LNCaP clone FGC (cell line): Measurements from ENCODE around the gene PRKCE.

Experiments used
- DNase-seq: peaks from one replicate; pipeline ENCODE4 v3.0.0-alpha.2; 2011; ENCODE audit warnings: low read depth
- H3K4me3 ChIP-seq: 2 replicates; pipeline ENCODE4 v1.5.1; 2011; ENCODE audit warnings: mild to moderate bottlenecking, low read depth, low read length, control low read depth
- TF ChIP-seq, protein P1 (sequence below): IDR thresholded peaks from 2 replicates; pipeline ENCODE4 v1.5.1; 2012; ENCODE audit warnings: mild to moderate bottlenecking; ENCODE audit not compliant: control insufficient read depth, insufficient read depth; ENCODE audit errors: extremely low read depth

PRKCE gene

DNA sequence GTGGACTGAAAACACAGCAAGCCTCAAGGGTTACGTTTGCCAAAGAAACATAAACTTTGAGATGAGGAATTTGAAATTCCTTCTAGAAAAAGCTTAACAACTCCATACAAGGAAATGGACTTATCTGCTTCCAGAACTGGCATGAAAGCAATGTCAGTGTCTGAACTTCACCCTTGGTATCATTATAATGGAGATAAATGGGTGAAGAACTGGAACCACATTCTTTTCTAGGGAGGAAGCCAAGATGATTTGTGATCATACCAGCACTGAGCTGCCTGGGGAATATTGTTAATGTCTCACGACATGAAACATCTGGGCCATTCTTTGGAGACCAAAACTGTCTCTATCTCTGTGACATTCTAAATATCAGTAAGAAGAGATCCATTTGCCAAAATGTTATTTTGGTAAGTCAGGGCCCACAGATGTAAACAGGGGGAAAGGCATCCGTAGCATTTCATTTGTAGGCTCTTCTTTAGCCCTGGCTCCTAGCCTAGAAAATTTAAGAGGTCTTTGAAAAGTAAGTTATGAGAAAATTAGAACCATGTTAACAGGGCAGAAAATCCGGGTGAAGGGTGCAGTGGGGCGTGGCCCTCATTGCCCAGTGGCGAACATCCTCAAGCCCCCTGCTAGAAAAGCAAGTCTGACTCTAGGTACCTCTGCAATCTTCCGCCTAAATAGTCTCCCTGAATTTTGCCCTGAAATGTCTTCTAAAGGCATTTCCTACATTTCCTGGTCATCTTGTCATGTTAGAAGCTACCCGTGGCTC, 350.4 kb downstream of the PRKCE start:
- TF ChIP-seq, protein P1, sequence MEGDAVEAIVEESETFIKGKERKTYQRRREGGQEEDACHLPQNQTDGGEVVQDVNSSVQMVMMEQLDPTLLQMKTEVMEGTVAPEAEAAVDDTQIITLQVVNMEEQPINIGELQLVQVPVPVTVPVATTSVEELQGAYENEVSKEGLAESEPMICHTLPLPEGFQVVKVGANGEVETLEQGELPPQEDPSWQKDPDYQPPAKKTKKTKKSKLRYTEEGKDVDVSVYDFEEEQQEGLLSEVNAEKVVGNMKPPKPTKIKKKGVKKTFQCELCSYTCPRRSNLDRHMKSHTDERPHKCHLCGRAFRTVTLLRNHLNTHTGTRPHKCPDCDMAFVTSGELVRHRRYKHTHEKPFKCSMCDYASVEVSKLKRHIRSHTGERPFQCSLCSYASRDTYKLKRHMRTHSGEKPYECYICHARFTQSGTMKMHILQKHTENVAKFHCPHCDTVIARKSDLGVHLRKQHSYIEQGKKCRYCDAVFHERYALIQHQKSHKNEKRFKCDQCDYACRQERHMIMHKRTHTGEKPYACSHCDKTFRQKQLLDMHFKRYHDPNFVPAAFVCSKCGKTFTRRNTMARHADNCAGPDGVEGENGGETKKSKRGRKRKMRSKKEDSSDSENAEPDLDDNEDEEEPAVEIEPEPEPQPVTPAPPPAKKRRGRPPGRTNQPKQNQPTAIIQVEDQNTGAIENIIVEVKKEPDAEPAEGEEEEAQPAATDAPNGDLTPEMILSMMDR: no peak
- DNase-seq: no peak

GRCh38 chr2:46002507-46002883, 351.0 kb downstream of the PRKCE start:
- no peak overlapping the region for H3K4me3 ChIP-seq
- TF ChIP-seq, protein P1: no peak
- no peak for DNase-seq

More for the DNA sequence above, 350.4 kb downstream of the PRKCE start:
- no peak overlapping the region for H3K4me3 ChIP-seq

- H3K4me3 ChIP-seq: no peak overlapping the region
- DNase-seq: no peak
- TF ChIP-seq, protein P1: no peak
Measured at GRCh38 chr2:46002947-46003346, 351.5 kb downstream of the PRKCE start.

- TF ChIP-seq, protein P1: no peak
- DNase-seq: no peak
- H3K4me3 ChIP-seq: no peak overlapping the region
Measured at GRCh38 chr2:46003903-46004473, 352.5 kb downstream of the PRKCE start.

DNA sequence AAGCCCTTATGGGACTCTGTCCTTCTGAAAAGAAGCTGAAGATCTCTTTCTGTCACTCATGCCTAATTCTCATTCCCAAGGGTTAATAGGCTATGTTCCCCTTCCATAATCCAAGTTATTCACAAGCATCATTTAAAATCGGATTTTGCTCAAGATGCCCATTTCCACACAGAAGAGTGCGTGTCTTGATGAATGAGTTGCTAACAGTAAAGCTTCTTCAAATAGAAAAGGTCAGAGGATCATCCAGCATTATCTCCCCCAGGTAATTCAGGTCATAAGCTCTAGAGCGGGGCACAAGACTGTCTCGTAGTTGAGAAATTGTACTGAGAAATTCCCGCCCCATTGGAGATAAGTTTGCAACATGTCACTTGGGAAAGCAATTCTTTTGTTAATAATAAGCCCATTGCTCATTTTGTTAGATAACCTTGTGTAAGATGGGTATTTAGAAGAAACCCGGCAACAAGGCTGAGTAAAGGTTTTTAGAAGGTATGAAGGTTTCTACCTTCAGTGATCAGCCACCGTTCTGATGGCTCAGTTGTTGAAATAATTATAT, 355.1 kb downstream of the PRKCE start:
- no peak overlapping the region for H3K4me3 ChIP-seq
- DNase-seq: no peak
- TF ChIP-seq, protein P1: no peak

- DNase-seq: no peak
- TF ChIP-seq, protein P1: no peak
- H3K4me3 ChIP-seq: no peak overlapping the region
Measured at GRCh38 chr2:46007412-46007811, 355.9 kb downstream of the PRKCE start.
